Measurements from ENCODE around the gene TEX48. TPM values are rescaled to one million over a fixed set of nuclear protein-coding genes. Genes with fewer than 3 reads are reported as not detected.

TEX48 gene
- total RNA-seq, 1 donor from 2014 or later: not detected

GRCh38 chr9:114694146-114694545 lies 12.2 kb upstream of the TEX48 start:
- no peaks in the 10 kb centered on the region for H3K36me3 ChIP-seq
- intact Hi-C loops (cut with DNase I): no loop called here
- no peak overlapping the region for H3K4me3 ChIP-seq
- H3K4me1 ChIP-seq: no peaks in the 10 kb centered on the region
- H3K27me3 ChIP-seq (ENCODE audit: low read depth): no peaks in the 10 kb centered on the region
- H3K9me3 ChIP-seq: no peaks in the 10 kb centered on the region
- no peak for TF ChIP-seq CTCF (IDR thresholded peaks at IDR 0.05)
- DNase-seq (no peak), ATAC-seq (no peak)
- H3K27ac ChIP-seq: no peak overlapping the region

GRCh38 chr9:114693248-114693855 lies 11.4 kb upstream of the TEX48 start:
- H3K27me3 ChIP-seq (ENCODE audit: low read depth): no peaks in the 10 kb centered on the region
- no peaks in the 10 kb centered on the region for H3K9me3 ChIP-seq
- DNase-seq: no peak
- H3K4me3 ChIP-seq: no peak overlapping the region
- intact Hi-C loops (cut with DNase I): no loop called here
- no peaks in the 10 kb centered on the region for H3K4me1 ChIP-seq
- no peak for ATAC-seq
- no peak for TF ChIP-seq CTCF (IDR thresholded peaks at IDR 0.05)
- no peak overlapping the region for H3K27ac ChIP-seq
- no peaks in the 10 kb centered on the region for H3K36me3 ChIP-seq

- no peaks in the 10 kb centered on the region for H3K27me3 ChIP-seq (ENCODE audit: low read depth)
- no peaks in the 10 kb centered on the region for H3K36me3 ChIP-seq
- H3K9me3 ChIP-seq: no peaks in the 10 kb centered on the region
- intact Hi-C loops (cut with DNase I): no loop called here
- TF ChIP-seq CTCF (IDR thresholded peaks at IDR 0.05): no peak
- H3K4me1 ChIP-seq: no peaks in the 10 kb centered on the region
- no peak for ATAC-seq
- no peak overlapping the region for H3K27ac ChIP-seq
- DNase-seq: no peak
- H3K4me3 ChIP-seq: no peak overlapping the region
Measured at GRCh38 chr9:114691956-114692295, 9.9 kb upstream of the TEX48 start.

- no peaks in the 10 kb centered on the region for H3K27me3 ChIP-seq (ENCODE audit: low read depth)
- H3K4me3 ChIP-seq: no peak overlapping the region
- H3K9me3 ChIP-seq: no peaks in the 10 kb centered on the region
- no peaks in the 10 kb centered on the region for H3K36me3 ChIP-seq
- DNase-seq (no peak), ATAC-seq (no peak)
- TF ChIP-seq CTCF (IDR thresholded peaks at IDR 0.05): no peak
- no peak overlapping the region for H3K27ac ChIP-seq
- intact Hi-C loops (cut with DNase I): no loop called here
- H3K4me1 ChIP-seq: no peaks in the 10 kb centered on the region
Measured at GRCh38 chr9:114691046-114691955, 9.3 kb upstream of the TEX48 start.

GRCh38 chr9:114690308-114690707 lies 8.3 kb upstream of the TEX48 start:
- Histone ChIP-seq H3K27ac (no peak overlapping the region), H3K4me1 (no peaks in the 10 kb centered on the region), H3K36me3 (no peaks in the 10 kb centered on the region), H3K4me3 (no peak overlapping the region), H3K27me3 (ENCODE audit: low read depth) (no peaks in the 10 kb centered on the region), H3K9me3 (no peaks in the 10 kb centered on the region)
- DNase-seq (no peak), ATAC-seq (no peak)
- intact Hi-C loops (cut with DNase I): no loop called here
- no peak for TF ChIP-seq CTCF (IDR thresholded peaks at IDR 0.05)

Measured in lower lobe of right lung (tissue), 2 donors.